Neural progenitor cell (in vitro differentiated cells): ENCODE measurements around the gene OR6B1.

Experiments used
- EZH2 ChIP-seq: fragments of 200-600 bp; sonication (generic); IDR thresholded peaks from 2 replicates; pipeline ENCODE4 v1.6.1; 2017; ENCODE audit warnings: antibody characterized with exemption, mild to moderate bottlenecking, moderate library complexity
- TF ChIP-seq, protein P1 (sequence below): fragments of 200-600 bp; sonication (generic); IDR thresholded peaks from 2 replicates; pipeline ENCODE4 v1.5.1; 2017; ENCODE audit warnings: antibody characterized with exemption, mild to moderate bottlenecking

DNA sequence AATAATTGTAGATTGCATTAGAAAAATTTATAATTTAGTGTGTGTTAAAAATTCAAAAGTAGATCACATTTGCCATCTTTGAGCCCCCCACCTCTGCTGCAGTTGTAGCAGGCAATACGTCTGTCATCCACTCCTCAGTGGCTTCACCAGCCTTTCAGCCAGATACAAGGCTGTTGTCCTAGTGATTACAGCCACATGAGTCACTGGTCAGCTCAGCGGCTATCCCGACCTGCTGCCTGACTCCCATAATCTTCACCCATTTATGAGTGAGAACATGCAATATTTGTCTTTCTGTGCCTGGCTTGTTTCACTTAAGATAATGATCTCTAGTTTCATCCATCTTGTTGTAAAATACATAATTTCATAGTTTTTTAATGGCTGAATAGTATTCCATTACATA, 57.8 kb downstream of the OR6B1 start:
- TF ChIP-seq, protein P1, sequence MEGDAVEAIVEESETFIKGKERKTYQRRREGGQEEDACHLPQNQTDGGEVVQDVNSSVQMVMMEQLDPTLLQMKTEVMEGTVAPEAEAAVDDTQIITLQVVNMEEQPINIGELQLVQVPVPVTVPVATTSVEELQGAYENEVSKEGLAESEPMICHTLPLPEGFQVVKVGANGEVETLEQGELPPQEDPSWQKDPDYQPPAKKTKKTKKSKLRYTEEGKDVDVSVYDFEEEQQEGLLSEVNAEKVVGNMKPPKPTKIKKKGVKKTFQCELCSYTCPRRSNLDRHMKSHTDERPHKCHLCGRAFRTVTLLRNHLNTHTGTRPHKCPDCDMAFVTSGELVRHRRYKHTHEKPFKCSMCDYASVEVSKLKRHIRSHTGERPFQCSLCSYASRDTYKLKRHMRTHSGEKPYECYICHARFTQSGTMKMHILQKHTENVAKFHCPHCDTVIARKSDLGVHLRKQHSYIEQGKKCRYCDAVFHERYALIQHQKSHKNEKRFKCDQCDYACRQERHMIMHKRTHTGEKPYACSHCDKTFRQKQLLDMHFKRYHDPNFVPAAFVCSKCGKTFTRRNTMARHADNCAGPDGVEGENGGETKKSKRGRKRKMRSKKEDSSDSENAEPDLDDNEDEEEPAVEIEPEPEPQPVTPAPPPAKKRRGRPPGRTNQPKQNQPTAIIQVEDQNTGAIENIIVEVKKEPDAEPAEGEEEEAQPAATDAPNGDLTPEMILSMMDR: no peak
- no peak for TF ChIP-seq EZH2
